ENCODE results near the gene SRSF10.

- no peak for TF ChIP-seq EZH2 (IDR thresholded peaks at IDR 0.05; ENCODE audit: insufficient read depth, low read length)
- TF ChIP-seq CTCF (IDR thresholded peaks at IDR 0.05; ENCODE audit: insufficient read depth, low read depth, low read length) = no peak
These were observed 64.7 kb downstream of the SRSF10 start for GRCh38 chr1:23915466-23915865.
